GM18526 (cell line): ENCODE results near the gene TENT4B.

Experiments used
- POLR2A ChIP-seq: IDR thresholded peaks from 3 replicates; pipeline ENCODE4 v1.6.1; 2011; ENCODE audit not compliant: insufficient read length; ENCODE audit errors: extremely low read depth

Gene TENT4B

GRCh38 chr16:50235581-50235980 is 82.5 kb downstream of the TENT4B start:
- TF ChIP-seq POLR2A: no peak

GRCh38 chr16:50238314-50238713 is 85.2 kb downstream of the TENT4B start:
- TF ChIP-seq POLR2A: no peak

- TF ChIP-seq POLR2A: no peak
These were observed 85.8 kb downstream of the TENT4B start for GRCh38 chr16:50238868-50239301.

- no peak for TF ChIP-seq POLR2A
These were observed 91.0 kb downstream of the TENT4B start for GRCh38 chr16:50244140-50244503.

- no peak for TF ChIP-seq POLR2A
These were observed 91.7 kb downstream of the TENT4B start for GRCh38 chr16:50244504-50245416.

GRCh38 chr16:50245417-50246298 is 92.6 kb downstream of the TENT4B start:
- TF ChIP-seq POLR2A: no peak

- TF ChIP-seq POLR2A: no peak
These were observed 93.4 kb downstream of the TENT4B start for GRCh38 chr16:50246299-50247122.

GRCh38 chr16:50247123-50247905 is 94.2 kb downstream of the TENT4B start:
- TF ChIP-seq POLR2A: no peak

GRCh38 chr16:50247906-50248608 is 95.0 kb downstream of the TENT4B start:
- TF ChIP-seq POLR2A: no peak

- TF ChIP-seq POLR2A: no peak
These were observed 95.7 kb downstream of the TENT4B start for GRCh38 chr16:50248845-50249244.

- TF ChIP-seq POLR2A: no peak
These were observed 98.4 kb downstream of the TENT4B start for GRCh38 chr16:50251375-50252081.

GRCh38 chr16:50252082-50252611 is 99.0 kb downstream of the TENT4B start:
- TF ChIP-seq POLR2A: no peak
